Naive thymus-derived CD4-positive, alpha-beta T cell (primary cell): ENCODE measurements around the gene OR9A4. TPM values are rescaled to one million over a fixed set of nuclear protein-coding genes. Genes with fewer than 3 reads are reported as not detected.
"Not testable (repeated sequence)": the region's sequence is repeated elsewhere in the genome, so short reads cannot be mapped to it uniquely, and the experiment has no call there.

ENCODE experiments used
- ATAC-seq: fragments of 150-1000 bp; cut with Tn5 transposase; 2 replicates; pipeline ENCODE4 v1.10.0; 2021; ENCODE audit warnings: mild to moderate bottlenecking, moderate library complexity
- CTCF ChIA-PET: fragments of 350-600 bp; sonication (Branson Sonifier 250); formaldehyde crosslinking; loops from one replicate; lab custom pipeline; 2021; ENCODE audit warnings: antibody characterized with exemption; lab: Charles Lee
- POLR2A ChIA-PET: fragments of 350-600 bp; sonication (Branson Sonifier 250); formaldehyde crosslinking; loops from one replicate; lab custom pipeline; 2021; ENCODE audit warnings: antibody characterized with exemption, inconsistent platforms; lab: Charles Lee
- DNase-seq, 9 donors: peaks; one replicate each; pipeline versions ENCODE4 v3.0.0 to v3.0.0-alpha.2; 2020 to 2022; ENCODE audit warnings: mixed read lengths in 1 of 9
- H3K27ac ChIP-seq: one replicate; pipeline ENCODE4 v1.7.0; 2013; ENCODE audit warnings: mild to moderate bottlenecking, low read depth, low read length, moderate library complexity
- H3K27me3 ChIP-seq, 2 donors: one replicate each; pipeline ENCODE4 v1.7.0; 2013; ENCODE audit warnings: low read length in 2 of 2, mild to moderate bottlenecking in 2 of 2, moderate library complexity in 2 of 2; ENCODE audit not compliant: control insufficient read depth in 2 of 2, insufficient read depth in 2 of 2
- H3K36me3 ChIP-seq, 3 experiments: 1 replicate in 2 of 3; 2 replicates in 1 of 3; pipeline ENCODE4 v1.7.0; 2013; ENCODE audit warnings: low read length in 3 of 3, mild to moderate bottlenecking in 3 of 3, moderate library complexity in 1 of 3; ENCODE audit not compliant: insufficient read depth in 3 of 3, control insufficient read depth in 2 of 3
- H3K4me1 ChIP-seq, 2 donors: one replicate each; pipeline ENCODE4 v1.7.0; 2013; ENCODE audit warnings: low read length in 2 of 2, mild to moderate bottlenecking in 2 of 2, moderate library complexity in 1 of 2; ENCODE audit not compliant: control insufficient read depth in 2 of 2, insufficient read depth in 2 of 2
- H3K4me3 ChIP-seq: 2 replicates; pipeline ENCODE4 v1.7.0; 2013; ENCODE audit warnings: mild to moderate bottlenecking, low read length
- H3K9me3 ChIP-seq, 3 experiments: 1 replicate in 2 of 3; 2 replicates in 1 of 3; pipeline ENCODE4 v1.7.0; 2013; ENCODE audit warnings: low read length in 3 of 3; ENCODE audit not compliant: control insufficient read depth in 2 of 3
- H3K27ac Mint-ChIP-seq, 9 donors: one replicate each; pipeline ENCODE4 v1.8.0; 2020 to 2022; ENCODE audit warnings: mixed read lengths in 9 of 9, mild to moderate bottlenecking in 8 of 9, moderate library complexity in 5 of 9, inconsistent platforms in 2 of 9
- H3K27me3 Mint-ChIP-seq, 5 donors: one replicate each; pipeline ENCODE4 v1.8.0; 2021 to 2022; ENCODE audit warnings: mixed read lengths in 5 of 5, mild to moderate bottlenecking in 1 of 5
- H3K36me3 Mint-ChIP-seq, 5 donors: one replicate each; pipeline ENCODE4 v1.8.0; 2020 to 2022; ENCODE audit warnings: mixed read lengths in 5 of 5, mild to moderate bottlenecking in 3 of 5, inconsistent platforms in 1 of 5
- H3K4me1 Mint-ChIP-seq, 7 donors: one replicate each; pipeline ENCODE4 v1.8.0; 2020 to 2022; ENCODE audit warnings: mixed read lengths in 7 of 7, mild to moderate bottlenecking in 3 of 7, inconsistent platforms in 1 of 7
- H3K4me3 Mint-ChIP-seq, 10 donors: one replicate each; pipeline ENCODE4 v1.8.0; 2020 to 2022; ENCODE audit warnings: mild to moderate bottlenecking in 10 of 10, mixed read lengths in 10 of 10, moderate library complexity in 6 of 10, inconsistent platforms in 2 of 10
- H3K9me3 Mint-ChIP-seq, 11 donors: one replicate each; pipeline ENCODE4 v1.8.0; 2020 to 2022; ENCODE audit warnings: mixed read lengths in 11 of 11, mild to moderate bottlenecking in 4 of 11, inconsistent platforms in 1 of 11, moderate library complexity in 1 of 11
- intact Hi-C, 2 donors: fragments of 100-400 bp; cut with micrococcal nuclease; formaldehyde crosslinking; loops; one replicate each; pipeline ENCODE4 v1.15.1; 2023
- polyA plus RNA-seq, 2 donors: library from polyadenylated mRNA; unstranded; fragments of 300-500 nt; fragmentation: Illumina TruSeq; gene quantifications; one replicate each; pipeline ENCODE4 v1.2.3, GENCODE V29; 2021
- total RNA-seq, 6 experiments: library from RNA in 5 of 6; stranded (reverse) in 5 of 6; gene quantifications; 1 replicate in 5 of 6; 2 replicates in 1 of 6; pipeline ENCODE4 v1.2.3 and lab custom pipeline; 2021 to 2026

Gene OR9A4
- total and polyA plus RNA-seq, 7 experiments from 2014 or later, result not detected

- H3K4me1 ChIP-seq, result no peaks in the 10 kb centered on the region
- Mint-ChIP-seq H3K9me3 (peaks cover 0 to 13% (median 3%) of the 10 kb centered on the region in 11 donors), H3K4me3 (no peak overlapping the region), H3K36me3 (no peaks in the 10 kb centered on the region), H3K27ac (no peak overlapping the region), H3K27me3 (peaks cover 0 to 19% (median 0%) of the 10 kb centered on the region in 5 donors), H3K4me1 (peaks cover 0 to 2% (median 0%) of the 10 kb centered on the region in 7 donors)
- no peak overlapping the region for H3K27ac ChIP-seq
- intact Hi-C loops, result no loop called here
- H3K27me3 ChIP-seq, result no peaks in the 10 kb centered on the region
- no peaks in the 10 kb centered on the region for H3K36me3 ChIP-seq
- DNase-seq, result no peak
- CTCF ChIA-PET, result no interaction called here
- POLR2A ChIA-PET, result no interaction called here
- no peak for ATAC-seq
- no peaks in the 10 kb centered on the region for H3K9me3 ChIP-seq
- no peak overlapping the region for H3K4me3 ChIP-seq
These were observed 35.2 kb upstream of the OR9A4 start for GRCh38 chr7:141880960-141881359.

GRCh38 chr7:141884539-141885225, 31.5 kb upstream of the OR9A4 start:
- Histone ChIP-seq H3K4me3 (no peak overlapping the region), H3K27ac (no peak overlapping the region), H3K27me3 (no peaks in the 10 kb centered on the region), H3K36me3 (no peaks in the 10 kb centered on the region), H3K9me3 (no peaks in the 10 kb centered on the region), H3K4me1 (no peaks in the 10 kb centered on the region)
- Mint-ChIP-seq H3K4me1 (peaks cover 0 to 2% (median 0%) of the 10 kb centered on the region in 7 donors), H3K27me3 (peaks cover 0 to 33% (median 12%) of the 10 kb centered on the region in 5 donors), H3K27ac (no peak overlapping the region), H3K9me3 (peaks cover 0 to 10% (median 2%) of the 10 kb centered on the region in 11 donors), H3K4me3 (no peak overlapping the region), H3K36me3 (peaks cover 0 to 4% (median 0%) of the 10 kb centered on the region in 5 donors)
- DNase-seq (no peak), ATAC-seq (peak; percentile 74)
- intact Hi-C loops, result no loop called here
- CTCF ChIA-PET, result no interaction called here
- POLR2A ChIA-PET, result no interaction called here

- peaks cover 0 to 34% (median 14%) of the 10 kb centered on the region in 5 donors for H3K27me3 Mint-ChIP-seq
- no peak for DNase-seq
- H3K27ac Mint-ChIP-seq, result no peak overlapping the region
- CTCF ChIA-PET, result no interaction called here
- no peaks in the 10 kb centered on the region for H3K4me1 ChIP-seq
- H3K27ac ChIP-seq, result no peak overlapping the region
- H3K27me3 ChIP-seq, result no peaks in the 10 kb centered on the region
- no peak overlapping the region for H3K4me3 ChIP-seq
- POLR2A ChIA-PET, result no interaction called here
- H3K4me3 Mint-ChIP-seq, result no peak overlapping the region
- no peaks in the 10 kb centered on the region for H3K36me3 ChIP-seq
- peaks cover 0 to 2% (median 0%) of the 10 kb centered on the region in 7 donors for H3K4me1 Mint-ChIP-seq
- no peaks in the 10 kb centered on the region for H3K9me3 ChIP-seq
- H3K36me3 Mint-ChIP-seq, result peaks cover 0 to 4% (median 0%) of the 10 kb centered on the region in 5 donors
- intact Hi-C loops, result no loop called here
- ATAC-seq, result peak; percentile 71
- H3K9me3 Mint-ChIP-seq, result peaks cover 0 to 4% (median 0%) of the 10 kb centered on the region in 11 donors
These were observed 26.9 kb upstream of the OR9A4 start for GRCh38 chr7:141889321-141889720.

DNA sequence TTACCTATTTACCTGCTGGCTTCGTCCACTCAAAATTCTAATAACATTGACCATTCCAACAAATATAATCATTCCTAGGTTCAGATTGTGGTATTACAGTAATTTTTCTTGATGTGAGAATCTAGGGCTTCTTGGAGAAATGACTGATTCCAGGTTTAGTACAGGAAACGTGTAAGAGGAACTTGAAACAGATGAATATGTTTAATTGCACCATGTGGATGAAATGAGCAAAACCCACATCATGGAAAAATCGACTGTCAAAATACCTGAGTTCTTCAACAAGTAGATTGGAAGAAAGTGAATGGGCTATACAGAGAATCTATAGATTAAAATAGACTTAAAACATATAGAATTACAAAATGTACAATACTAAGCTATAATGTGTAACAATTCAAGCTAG, 24.9 kb upstream of the OR9A4 start:
- no peak for ATAC-seq
- Histone ChIP-seq H3K27me3 (no peaks in the 10 kb centered on the region), H3K4me3 (no peak overlapping the region), H3K36me3 (no peaks in the 10 kb centered on the region), H3K4me1 (no peaks in the 10 kb centered on the region), H3K27ac (no peak overlapping the region), H3K9me3 (no peaks in the 10 kb centered on the region)
- Mint-ChIP-seq H3K4me1 (no peaks in the 10 kb centered on the region), H3K4me3 (no peak overlapping the region), H3K27ac (no peak overlapping the region), H3K9me3 (peaks cover 0 to 4% (median 0%) of the 10 kb centered on the region in 11 donors), H3K36me3 (peaks cover 0 to 4% (median 0%) of the 10 kb centered on the region in 5 donors), H3K27me3 (peaks cover 0 to 19% (median 13%) of the 10 kb centered on the region in 5 donors)
- ChIA-PET CTCF (no interaction called here), POLR2A (no interaction called here)
- intact Hi-C loops, result no loop called here
- DNase-seq, result no peak

DNA sequence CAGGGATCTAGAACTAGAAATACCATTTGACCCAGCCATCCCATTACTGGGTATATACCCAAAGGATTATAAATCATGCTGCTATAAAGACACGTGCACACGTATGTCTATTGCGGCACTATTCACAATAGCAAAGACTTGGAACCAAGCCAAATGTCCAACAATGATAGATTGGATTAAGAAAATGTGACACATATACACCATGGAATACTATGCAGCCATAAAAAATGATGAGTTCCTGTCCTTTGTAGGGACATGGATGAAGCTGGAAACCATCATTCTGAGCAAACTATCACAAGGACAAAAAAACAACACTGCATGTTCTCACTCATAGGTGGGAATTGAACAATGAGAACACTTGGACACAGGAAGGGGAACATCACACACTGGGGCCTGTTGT, 16.8 kb upstream of the OR9A4 start:
- H3K27me3 Mint-ChIP-seq, result peaks cover 0 to 18% (median 10%) of the 10 kb centered on the region in 5 donors
- intact Hi-C loops, result not testable (repeated sequence)

GRCh38 chr7:141906285-141906684, 9.9 kb upstream of the OR9A4 start:
- H3K4me1 Mint-ChIP-seq, result peaks cover 0 to 4% (median 0%) of the 10 kb centered on the region in 7 donors
- H3K27me3 Mint-ChIP-seq, result peaks cover 4 to 27% (median 19%) of the 10 kb centered on the region in 5 donors
- H3K9me3 Mint-ChIP-seq, result no peaks in the 10 kb centered on the region
- H3K4me3 ChIP-seq, result no peak overlapping the region
- no peaks in the 10 kb centered on the region for H3K4me1 ChIP-seq
- H3K36me3 ChIP-seq, result no peaks in the 10 kb centered on the region
- H3K4me3 Mint-ChIP-seq, result no peak overlapping the region
- POLR2A ChIA-PET, result no interaction called here
- CTCF ChIA-PET, result no interaction called here
- DNase-seq, result no peak
- no peak for ATAC-seq
- H3K27ac ChIP-seq, result no peak overlapping the region
- H3K27me3 ChIP-seq, result no peaks in the 10 kb centered on the region
- intact Hi-C loops, result no loop called here
- H3K36me3 Mint-ChIP-seq, result peaks cover 0 to 4% (median 0%) of the 10 kb centered on the region in 5 donors
- H3K27ac Mint-ChIP-seq, result no peak overlapping the region
- H3K9me3 ChIP-seq, result no peaks in the 10 kb centered on the region

More for the DNA sequence above, 16.8 kb upstream of the OR9A4 start:
- H3K27ac ChIP-seq, H3K4me1 ChIP-seq, H3K4me3 Mint-ChIP-seq, POLR2A ChIA-PET, H3K27me3 ChIP-seq, H3K27ac Mint-ChIP-seq, CTCF ChIA-PET, DNase-seq, H3K36me3 Mint-ChIP-seq, H3K4me3 ChIP-seq, ATAC-seq, H3K4me1 Mint-ChIP-seq, H3K9me3 ChIP-seq, H3K36me3 ChIP-seq: not testable (repeated sequence)
- peaks cover 0 to 12% (median 2%) of the 10 kb centered on the region in 11 donors for H3K9me3 Mint-ChIP-seq

- Histone ChIP-seq H3K9me3 (no peaks in the 10 kb centered on the region), H3K27me3 (no peaks in the 10 kb centered on the region), H3K4me3 (no peak overlapping the region), H3K4me1 (no peaks in the 10 kb centered on the region), H3K27ac (no peak overlapping the region), H3K36me3 (no peaks in the 10 kb centered on the region)
- POLR2A ChIA-PET, result no interaction called here
- Mint-ChIP-seq H3K4me3 (no peak overlapping the region), H3K4me1 (peaks cover 0 to 4% (median 0%) of the 10 kb centered on the region in 7 donors), H3K27ac (no peak overlapping the region), H3K36me3 (no peaks in the 10 kb centered on the region), H3K27me3 (peaks cover 2 to 23% (median 16%) of the 10 kb centered on the region in 5 donors), H3K9me3 (no peaks in the 10 kb centered on the region)
- intact Hi-C loops, result no loop called here
- ATAC-seq (no peak), DNase-seq (no peak)
- CTCF ChIA-PET, result no interaction called here
These were observed 4.8 kb upstream of the OR9A4 start for GRCh38 chr7:141911391-141911790.
